Erythroblast (primary cell): ENCODE results near the gene DNAH14.

ENCODE experiments used
- GATA1 ChIP-seq: IDR thresholded peaks from 2 replicates; pipeline ENCODE4 v1.6.1; 2011; ENCODE audit warnings: low read depth, mild to moderate bottlenecking, control low read depth, low read length, moderate library complexity
- POLR2A ChIP-seq: IDR thresholded peaks from 2 replicates; pipeline ENCODE4 v1.6.1; 2011; ENCODE audit warnings: mild to moderate bottlenecking, low read length

- TF ChIP-seq POLR2A (no peak), GATA1 (no peak)
These were observed 189.8 kb downstream of the DNAH14 start for GRCh38 chr1:225119307-225119706.
